Kidney (tissue), 14 donors: Measurements from ENCODE around the gene VAC14. TPM values are rescaled to one million over a fixed set of nuclear protein-coding genes. Genes with fewer than 3 reads are reported as not detected.

Source experiments
- DNase-seq, 5 donors: peaks; one replicate each; pipeline ENCODE4 v3.0.0-alpha.2; 2013 to 2020
- FAIRE-seq: peaks from 2 replicates; lab custom pipeline; 2012; peaks lifted over from hg19 to GRCh38; lab: Jason Lieb, UNC
- H3K27ac ChIP-seq, 2 donors: one replicate each; pipeline ENCODE4 v1.7.0; 2013; ENCODE audit warnings: low read depth in 2 of 2, low read length in 2 of 2, inconsistent platforms in 1 of 2
- H3K27me3 ChIP-seq: one replicate; pipeline ENCODE4 v1.7.1; 2013; ENCODE audit warnings: low read length, inconsistent platforms; ENCODE audit not compliant: control insufficient read depth, insufficient read depth
- H3K36me3 ChIP-seq, 3 donors: one replicate each; pipeline versions ENCODE4 v1.7.0 to v1.7.1; 2013; ENCODE audit warnings: low read length in 3 of 3, control low read depth in 1 of 3, inconsistent platforms in 1 of 3; ENCODE audit not compliant: insufficient read depth in 3 of 3, control insufficient read depth in 2 of 3
- H3K4me1 ChIP-seq, 3 donors: one replicate each; pipeline versions ENCODE4 v1.7.0 to v1.7.1; 2013; ENCODE audit warnings: low read length in 3 of 3, inconsistent platforms in 1 of 3, low read depth in 1 of 3; ENCODE audit not compliant: control insufficient read depth in 2 of 3, insufficient read depth in 2 of 3
- H3K4me3 ChIP-seq, 3 donors: one replicate each; pipeline versions ENCODE4 v1.7.0 to v1.8.1; 2013; ENCODE audit warnings: low read length in 3 of 3, control low read depth in 1 of 3, inconsistent platforms in 1 of 3
- H3K9ac ChIP-seq, 3 donors: one replicate each; pipeline versions ENCODE4 v1.7.0 to v1.7.1; 2013; ENCODE audit warnings: low read length in 3 of 3, control low read depth in 1 of 3, inconsistent platforms in 1 of 3
- H3K9me3 ChIP-seq, 3 donors: one replicate each; pipeline versions ENCODE4 v1.7.0 to v1.7.1; 2013; ENCODE audit warnings: low read length in 3 of 3, control low read depth in 1 of 3, inconsistent platforms in 1 of 3; ENCODE audit not compliant: control insufficient read depth in 2 of 3, insufficient read depth in 1 of 3
- CTCF ChIP-seq: IDR thresholded peaks from 3 replicates; pipeline ENCODE4 v1.5.1; 2012; ENCODE audit warnings: mild to moderate bottlenecking, moderate library complexity, borderline replicate concordance; ENCODE audit not compliant: insufficient read depth; ENCODE audit errors: extremely low read depth
- intact Hi-C: fragments of 100-400 bp; cut with DNase I; formaldehyde crosslinking; loops from one replicate; pipeline ENCODE4 v1.11.1; 2022
- polyA plus RNA-seq: library from polyadenylated mRNA; stranded (reverse); fragments of 350-450 nt; fragmentation: Illumina TruSeq; extraction: RNeasy Lipid Tissue Mini Kit (QIAGEN cat#74804); gene quantifications from one replicate; pipeline ENCODE4 v1.2.3, GENCODE V29; 2014; ENCODE audit warnings: low read depth, low replicate concordance; ENCODE audit not compliant: insufficient read depth
- total RNA-seq: library from RNA; stranded (reverse); fragmentation: NEBNext Ultra II Directional; extraction: Animal tissue kit (Norgen Biotek cat#: 25700); gene quantifications from one replicate; pipeline ENCODE4 v1.2.1, GENCODE V29; 2021
- donor health status: control.
- donor health status: control.
- donor health status: control.
- donor health status: control.
- donor health status: control.
- donor health status: DM: yes; HTN: yes; CAD: no.
- donor health status: Normal renal cell carcinoma (clear cell type).

Gene VAC14
- total and polyA plus RNA-seq, 2 donors from 2014 or later: 36.8 to 41.9 TPM

GRCh38 chr16:70689970-70690891 lies 110.7 kb downstream of the VAC14 start:
- H3K9ac ChIP-seq: no peak overlapping the region
- no peaks in the 10 kb centered on the region for H3K36me3 ChIP-seq
- no peaks in the 10 kb centered on the region for H3K27me3 ChIP-seq
- intact Hi-C loops: no loop called here
- no peak for TF ChIP-seq CTCF
- FAIRE-seq: no peak
- peak in 2 of 5 donors; percentile 51 to 70 for DNase-seq
- H3K4me1 ChIP-seq: peaks cover 0 to 65% (median 14%) of the 10 kb centered on the region in 3 donors
- H3K4me3 ChIP-seq: no peak overlapping the region
- no peaks in the 10 kb centered on the region for H3K9me3 ChIP-seq
- peak overlapping the region; percentile 24 to 32 for H3K27ac ChIP-seq

- FAIRE-seq: no peak
- Histone ChIP-seq H3K9me3 (no peaks in the 10 kb centered on the region), H3K36me3 (no peaks in the 10 kb centered on the region), H3K27me3 (no peaks in the 10 kb centered on the region), H3K4me1 (peaks cover 0 to 70% (median 14%) of the 10 kb centered on the region in 3 donors), H3K9ac (no peak overlapping the region), H3K4me3 (no peak overlapping the region), H3K27ac (peak overlapping the region; percentile 9 to 32)
- TF ChIP-seq CTCF: no peak
- DNase-seq: peak in 2 of 5 donors; percentile 55 to 63
- intact Hi-C loops: no loop called here
Observed at GRCh38 chr16:70689035-70689969, 111.7 kb downstream of the VAC14 start.

- H3K27me3 ChIP-seq: no peaks in the 10 kb centered on the region
- no peak for TF ChIP-seq CTCF
- FAIRE-seq (no peak), DNase-seq (peak in 3 of 5 donors; percentile 53 to 86 (median 54))
- intact Hi-C loops: no loop called here
- peaks cover 0 to 67% (median 14%) of the 10 kb centered on the region in 3 donors for H3K4me1 ChIP-seq
- H3K4me3 ChIP-seq: no peak overlapping the region
- no peak overlapping the region for H3K9ac ChIP-seq
- no peaks in the 10 kb centered on the region for H3K36me3 ChIP-seq
- H3K27ac ChIP-seq: peak overlapping the region; percentile 43 to 73
- H3K9me3 ChIP-seq: no peaks in the 10 kb centered on the region
Observed at GRCh38 chr16:70688246-70688742, 112.7 kb downstream of the VAC14 start.
